SU-DHL-6 (cell line): ENCODE measurements around the gene NOL12.

Source experiments
- EZH2phosphoT487 ChIP-seq: fragments of 200-600 bp; sonication (generic), shearing (Covaris generic); conservative IDR thresholded peaks from 2 replicates; pipeline ENCODE4 v1.6.1; 2018; ENCODE audit warnings: mild to moderate bottlenecking, antibody characterized with exemption, low read length, moderate library complexity, mixed read lengths
- TF ChIP-seq, protein P1 (sequence below): fragments of 200-600 bp; sonication (generic); IDR thresholded peaks from one replicate; pipeline ENCODE4 v1.5.1; 2017; ENCODE audit warnings: antibody characterized with exemption, mild to moderate bottlenecking, low read length, moderate library complexity; ENCODE audit not compliant: insufficient read depth, poor library complexity, severe bottlenecking

DNA sequence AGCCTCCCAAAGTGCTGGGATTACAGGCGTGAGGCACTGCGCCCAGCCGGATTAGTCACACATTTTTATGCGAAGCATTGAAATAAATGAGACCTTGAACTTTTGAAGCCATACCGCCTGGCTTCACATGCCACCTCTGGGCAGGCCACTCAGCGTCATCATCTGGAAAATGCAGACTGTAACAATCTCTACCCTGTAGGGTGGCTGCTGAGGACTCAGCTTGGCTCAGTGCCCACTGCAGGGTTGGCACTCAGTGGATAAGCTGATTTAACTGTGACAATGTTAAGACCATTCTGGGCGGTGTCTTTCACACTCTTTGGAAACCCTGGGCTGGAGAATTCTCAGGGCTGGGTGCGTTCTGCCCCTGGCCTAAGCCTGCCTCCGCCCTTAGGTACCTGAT, 38.2 kb upstream of the NOL12 start:
- TF ChIP-seq, protein P1, sequence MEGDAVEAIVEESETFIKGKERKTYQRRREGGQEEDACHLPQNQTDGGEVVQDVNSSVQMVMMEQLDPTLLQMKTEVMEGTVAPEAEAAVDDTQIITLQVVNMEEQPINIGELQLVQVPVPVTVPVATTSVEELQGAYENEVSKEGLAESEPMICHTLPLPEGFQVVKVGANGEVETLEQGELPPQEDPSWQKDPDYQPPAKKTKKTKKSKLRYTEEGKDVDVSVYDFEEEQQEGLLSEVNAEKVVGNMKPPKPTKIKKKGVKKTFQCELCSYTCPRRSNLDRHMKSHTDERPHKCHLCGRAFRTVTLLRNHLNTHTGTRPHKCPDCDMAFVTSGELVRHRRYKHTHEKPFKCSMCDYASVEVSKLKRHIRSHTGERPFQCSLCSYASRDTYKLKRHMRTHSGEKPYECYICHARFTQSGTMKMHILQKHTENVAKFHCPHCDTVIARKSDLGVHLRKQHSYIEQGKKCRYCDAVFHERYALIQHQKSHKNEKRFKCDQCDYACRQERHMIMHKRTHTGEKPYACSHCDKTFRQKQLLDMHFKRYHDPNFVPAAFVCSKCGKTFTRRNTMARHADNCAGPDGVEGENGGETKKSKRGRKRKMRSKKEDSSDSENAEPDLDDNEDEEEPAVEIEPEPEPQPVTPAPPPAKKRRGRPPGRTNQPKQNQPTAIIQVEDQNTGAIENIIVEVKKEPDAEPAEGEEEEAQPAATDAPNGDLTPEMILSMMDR = no peak
- no peak for TF ChIP-seq EZH2phosphoT487
